ENCODE data around the gene HSPA6.
"Not testable (repeated sequence)": the region's sequence is repeated elsewhere in the genome, so short reads cannot be mapped to it uniquely, and the experiment has no call there.

HSPA6 gene

DNA sequence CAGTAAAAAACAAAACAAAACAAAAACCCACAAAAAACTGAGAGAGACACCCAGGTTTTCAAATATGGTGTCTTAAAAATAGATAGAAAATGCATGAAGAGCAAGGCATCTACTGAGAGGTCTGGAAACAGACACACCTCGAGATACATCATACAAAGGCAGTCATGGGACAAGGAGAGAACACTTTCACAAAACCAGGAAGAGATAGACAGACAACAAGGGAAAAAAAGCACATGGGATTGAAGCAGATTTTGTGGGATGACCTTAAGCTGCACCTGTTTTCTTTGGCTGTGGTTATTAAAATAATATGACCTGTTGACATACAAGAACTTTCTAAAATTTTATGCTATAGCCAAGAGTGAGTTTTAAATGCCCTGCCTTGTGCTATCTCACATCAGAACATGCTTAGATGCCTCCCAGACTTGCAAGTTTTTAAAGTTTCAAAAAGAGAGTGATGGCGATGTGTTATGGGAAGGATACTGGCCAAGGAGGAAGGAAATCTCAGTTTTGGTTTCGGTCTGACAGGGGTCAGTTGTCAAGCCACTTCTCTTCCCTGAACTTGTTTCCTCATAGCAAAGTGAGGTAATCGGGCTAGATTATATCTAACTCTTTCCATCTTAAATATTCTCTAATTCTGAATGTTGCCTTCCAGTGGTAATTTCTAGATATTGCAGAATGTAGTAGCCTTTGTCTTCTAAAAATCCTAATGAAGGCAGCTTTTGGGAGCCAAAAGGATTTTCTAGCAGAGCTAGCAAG lies 36.8 kb downstream of the HSPA6 start:
- DNase-seq (ENCODE audit: low read depth) = not testable (repeated sequence)

DNA sequence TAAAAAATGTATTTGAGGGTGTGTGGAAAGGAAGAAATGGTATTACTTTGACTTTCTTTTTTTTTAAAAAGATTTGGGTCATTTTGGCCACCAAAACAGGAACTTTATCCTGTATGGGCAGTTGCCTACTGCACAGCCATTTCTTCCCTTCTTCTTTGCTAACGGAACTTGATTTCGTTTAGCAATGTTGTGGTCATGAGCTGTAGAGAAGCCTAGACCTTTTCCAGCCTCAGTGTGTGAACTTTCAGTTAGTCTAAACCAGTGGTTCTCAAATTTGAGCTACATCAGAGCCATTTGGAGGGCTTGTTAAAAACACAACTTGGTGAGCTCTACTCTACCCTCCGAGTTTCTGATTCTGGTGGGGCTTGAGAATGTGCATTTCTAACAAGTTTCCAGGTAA lies 38.1 kb downstream of the HSPA6 start:
- not testable (repeated sequence) for DNase-seq (ENCODE audit: low read depth)

DNA sequence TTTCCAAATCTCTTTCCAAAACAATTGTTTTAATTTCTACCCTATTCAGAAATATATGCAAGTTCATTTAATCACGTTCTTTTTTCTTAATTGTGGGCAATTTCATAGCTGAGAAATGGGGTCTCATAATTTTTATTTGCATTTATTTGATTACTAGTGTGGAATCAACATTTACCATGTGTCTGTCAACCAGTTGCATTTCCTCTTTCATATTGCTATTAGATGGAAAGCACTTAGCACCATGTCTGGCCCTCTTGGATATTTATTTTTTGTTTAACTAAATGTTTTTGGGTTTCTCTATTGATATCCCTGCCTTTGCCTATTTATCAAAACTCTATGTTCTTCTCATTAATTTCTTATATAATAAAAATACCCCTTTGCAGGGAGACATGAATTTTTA lies 39.2 kb downstream of the HSPA6 start:
- DNase-seq (ENCODE audit: low read depth) = not testable (repeated sequence)

DNA sequence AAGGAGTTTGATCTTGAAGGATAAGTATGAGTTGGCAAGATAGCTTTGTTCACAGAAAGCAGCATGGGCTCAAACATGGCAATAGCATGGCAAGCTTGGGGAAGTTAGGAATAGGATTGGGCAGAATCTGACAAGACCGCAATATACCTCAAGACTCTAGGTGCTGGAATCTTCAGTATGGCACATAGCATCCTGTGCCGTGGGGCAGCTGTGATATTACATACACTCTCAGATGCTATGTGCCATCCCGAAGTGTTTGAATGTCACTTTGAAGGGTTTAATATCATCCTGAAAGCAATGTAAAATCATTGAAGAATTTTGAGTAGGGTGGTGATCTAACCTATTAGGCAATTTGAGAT lies 42.2 kb downstream of the HSPA6 start:
- not testable (repeated sequence) for DNase-seq (ENCODE audit: low read depth)

DNA sequence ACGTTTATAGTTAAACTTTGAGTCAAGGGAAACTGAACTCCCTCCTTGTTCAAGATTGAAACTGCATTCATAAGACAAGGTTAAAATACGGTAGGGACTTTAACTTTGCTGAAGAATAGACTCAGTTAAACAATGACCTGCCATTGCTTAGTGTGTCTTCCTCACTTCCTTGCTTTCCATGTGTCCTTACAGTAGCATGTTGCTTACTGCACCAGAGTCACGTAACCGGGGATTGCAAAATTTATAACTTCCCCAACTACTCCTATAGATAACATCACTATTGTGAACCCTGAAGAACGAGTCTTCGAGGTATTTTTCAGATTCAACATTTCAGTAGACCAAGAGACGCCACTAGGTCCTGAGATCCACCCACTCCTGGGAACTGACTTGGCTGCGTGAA lies 47.4 kb downstream of the HSPA6 start:
- not testable (repeated sequence) for DNase-seq (ENCODE audit: low read depth)

Data from GM04503 (cell line).